HEK293 (cell line): Measurements from ENCODE around the gene TEX14.

ENCODE experiments used
- PATZ1 ChIP-seq: fragments of 450-650 bp; formaldehyde crosslinking; IDR thresholded peaks from 2 replicates; pipeline ENCODE4 v1.5.1; 2016; ENCODE audit warnings: missing biosample characterization, missing genetic modification characterization
- ZBTB26 ChIP-seq: fragments of 450-650 bp; formaldehyde crosslinking; optimal IDR thresholded peaks from 2 replicates; pipeline ENCODE3; 2016; ENCODE audit warnings: missing biosample characterization, mild to moderate bottlenecking, missing genetic modification characterization
- ZNF174 ChIP-seq: fragments of 450-650 bp; formaldehyde crosslinking; IDR thresholded peaks from 2 replicates; pipeline ENCODE4 v1.5.0; 2017; ENCODE audit warnings: missing biosample characterization, mild to moderate bottlenecking, missing genetic modification characterization
- ZNF324 ChIP-seq: fragments of 450-650 bp; formaldehyde crosslinking; IDR thresholded peaks from 2 replicates; pipeline ENCODE4 v1.5.1; 2016; ENCODE audit warnings: missing biosample characterization, missing genetic modification characterization
- ZNF423 ChIP-seq: fragments of 450-650 bp; formaldehyde crosslinking; IDR thresholded peaks from 2 replicates; pipeline ENCODE4 v1.5.1; 2016; ENCODE audit warnings: missing biosample characterization, missing genetic modification characterization
- TF ChIP-seq, protein P1 (sequence below): fragments of 450-650 bp; formaldehyde crosslinking; IDR thresholded peaks from 2 replicates; pipeline ENCODE4; 2016; ENCODE audit warnings: missing biosample characterization, missing genetic modification characterization
- TF ChIP-seq, protein P2 (sequence below): fragments of 450-650 bp; formaldehyde crosslinking; IDR thresholded peaks from 2 replicates; pipeline ENCODE4 v1.5.1; 2016; ENCODE audit warnings: missing biosample characterization, missing genetic modification characterization

DNA sequence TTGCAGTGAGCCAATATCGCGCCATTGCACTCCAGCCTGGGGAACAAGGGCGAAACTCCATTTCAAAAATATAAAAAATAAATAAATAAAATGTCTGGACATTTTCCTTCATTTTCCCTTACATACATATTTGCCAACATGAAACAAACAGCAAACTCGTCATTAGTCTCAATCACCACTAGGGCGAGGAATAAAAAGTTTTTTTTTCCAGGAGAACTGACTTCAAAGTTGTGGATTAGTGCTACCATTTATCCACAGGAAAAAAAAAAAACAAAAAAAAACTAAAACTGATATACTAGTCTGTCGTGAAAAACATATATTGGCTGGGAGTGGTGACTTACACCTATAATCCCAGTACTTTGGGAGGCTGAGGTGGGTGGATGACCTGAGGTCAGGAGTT is 100.4 kb downstream of the TEX14 start:
- TF ChIP-seq, protein P1, sequence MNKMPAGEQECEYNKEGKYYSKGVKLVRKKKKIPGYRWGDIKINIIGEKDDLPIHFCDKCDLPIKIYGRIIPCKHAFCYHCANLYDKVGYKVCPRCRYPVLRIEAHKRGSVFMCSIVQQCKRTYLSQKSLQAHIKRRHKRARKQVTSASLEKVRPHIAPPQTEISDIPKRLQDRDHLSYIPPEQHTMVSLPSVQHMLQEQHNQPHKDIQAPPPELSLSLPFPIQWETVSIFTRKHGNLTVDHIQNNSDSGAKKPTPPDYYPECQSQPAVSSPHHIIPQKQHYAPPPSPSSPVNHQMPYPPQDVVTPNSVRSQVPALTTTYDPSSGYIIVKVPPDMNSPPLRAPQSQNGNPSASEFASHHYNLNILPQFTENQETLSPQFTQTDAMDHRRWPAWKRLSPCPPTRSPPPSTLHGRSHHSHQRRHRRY (tag by site-specific recombination): no peak
- no peak for TF ChIP-seq ZNF174 (tag by site-specific recombination)
- no peak for TF ChIP-seq ZNF423 (tag by site-specific recombination)
- TF ChIP-seq, protein P2, sequence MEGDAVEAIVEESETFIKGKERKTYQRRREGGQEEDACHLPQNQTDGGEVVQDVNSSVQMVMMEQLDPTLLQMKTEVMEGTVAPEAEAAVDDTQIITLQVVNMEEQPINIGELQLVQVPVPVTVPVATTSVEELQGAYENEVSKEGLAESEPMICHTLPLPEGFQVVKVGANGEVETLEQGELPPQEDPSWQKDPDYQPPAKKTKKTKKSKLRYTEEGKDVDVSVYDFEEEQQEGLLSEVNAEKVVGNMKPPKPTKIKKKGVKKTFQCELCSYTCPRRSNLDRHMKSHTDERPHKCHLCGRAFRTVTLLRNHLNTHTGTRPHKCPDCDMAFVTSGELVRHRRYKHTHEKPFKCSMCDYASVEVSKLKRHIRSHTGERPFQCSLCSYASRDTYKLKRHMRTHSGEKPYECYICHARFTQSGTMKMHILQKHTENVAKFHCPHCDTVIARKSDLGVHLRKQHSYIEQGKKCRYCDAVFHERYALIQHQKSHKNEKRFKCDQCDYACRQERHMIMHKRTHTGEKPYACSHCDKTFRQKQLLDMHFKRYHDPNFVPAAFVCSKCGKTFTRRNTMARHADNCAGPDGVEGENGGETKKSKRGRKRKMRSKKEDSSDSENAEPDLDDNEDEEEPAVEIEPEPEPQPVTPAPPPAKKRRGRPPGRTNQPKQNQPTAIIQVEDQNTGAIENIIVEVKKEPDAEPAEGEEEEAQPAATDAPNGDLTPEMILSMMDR (tag by site-specific recombination): no peak; the same call in 1 of the 2 replicates
- TF ChIP-seq ZNF324: no peak
- no peak for TF ChIP-seq ZBTB26 (tag by site-specific recombination)
- no peak for TF ChIP-seq PATZ1 (tag by site-specific recombination)
